Breast epithelium (tissue), 4 donors: Measurements from ENCODE around the gene UBE3D. TPM values are rescaled to one million over a fixed set of nuclear protein-coding genes. Genes with fewer than 3 reads are reported as not detected.

Source experiments
- DNase-seq, 2 donors: peaks; one replicate each; pipeline ENCODE4 v3.0.0-alpha.2; 2019; ENCODE audit warnings: low spot score in 2 of 2
- H3K27ac ChIP-seq, 2 donors: fragments of 200-600 bp; sonication (generic) in 1 of 2; one replicate each; pipeline ENCODE4 v1.5.1; 2016 to 2019; ENCODE audit warnings: mild to moderate bottlenecking in 1 of 2
- H3K27me3 ChIP-seq, 2 donors: fragments of 200-600 bp; sonication (generic) in 1 of 2; one replicate each; pipeline versions ENCODE4 v1.5.1 to v1.6.0; 2017 to 2019; ENCODE audit warnings: control low read depth in 1 of 2, mild to moderate bottlenecking in 1 of 2
- H3K36me3 ChIP-seq: fragments of 200-600 bp; one replicate; pipeline ENCODE4 v1.5.1; 2019
- H3K4me1 ChIP-seq, 2 donors: fragments of 200-600 bp; sonication (generic); one replicate each; pipeline ENCODE4 v1.5.1; 2016 to 2019; ENCODE audit warnings: control low read depth in 1 of 2
- H3K4me3 ChIP-seq, 3 donors: fragments of 200-600 bp; sonication (generic); 1 replicate in 2 of 3; 2 replicates in 1 of 3; pipeline ENCODE4 v1.5.1; 2016 to 2019; ENCODE audit warnings: mild to moderate bottlenecking in 3 of 3, moderate library complexity in 2 of 3
- H3K9me3 ChIP-seq, 2 donors: fragments of 200-600 bp; sonication (generic) in 1 of 2; one replicate each; pipeline ENCODE4 v1.5.1; 2016 to 2019; ENCODE audit warnings: control low read depth in 1 of 2
- CTCF ChIP-seq, 3 donors: fragments of 450-650 bp; IDR thresholded peaks; one replicate each; pipeline ENCODE4 v1.5.1; 2016 to 2017; ENCODE audit warnings: antibody characterized with exemption in 3 of 3, mild to moderate bottlenecking in 3 of 3, moderate library complexity in 3 of 3
- POLR2A ChIP-seq: fragments of 450-650 bp; IDR thresholded peaks from one replicate; pipeline ENCODE4 v1.6.1; 2016; ENCODE audit warnings: antibody characterized with exemption, mild to moderate bottlenecking, moderate library complexity
- POLR2AphosphoS5 ChIP-seq, 3 donors: sonication (generic); formaldehyde crosslinking; IDR thresholded peaks; one replicate each; pipeline ENCODE4 v1.6.1; 2017; ENCODE audit warnings: antibody characterized with exemption in 3 of 3
- intact Hi-C: fragments of 100-400 bp; cut with DNase I; formaldehyde crosslinking; loops from one replicate; pipeline ENCODE4 v1.15.1; 2023; ENCODE audit warnings: low total_unique reads
- total RNA-seq, 3 donors: library from RNA; depleted of rRNA; stranded (reverse); fragments of >200 nt; gene quantifications; one replicate each; pipeline ENCODE4 v1.1.0, GENCODE V29; 2016

Gene UBE3D
- total RNA-seq, 3 donors from 2014 or later = 8.8 to 14.7 (median 13.5) TPM

GRCh38 chr6:82988930-82989351, 76.7 kb downstream of the UBE3D start:
- no peaks in the 10 kb centered on the region for H3K4me1 ChIP-seq
- DNase-seq = no peak
- H3K4me3 ChIP-seq = no peak overlapping the region
- H3K27ac ChIP-seq = no peak overlapping the region
- no peaks in the 10 kb centered on the region for H3K9me3 ChIP-seq
- no peaks in the 10 kb centered on the region for H3K27me3 ChIP-seq
- TF ChIP-seq POLR2A (no peak), POLR2AphosphoS5 (IDR thresholded peaks at IDR 0.05) (no peak), CTCF (IDR thresholded peaks at IDR 0.05) (no peak)
- H3K36me3 ChIP-seq = no peaks in the 10 kb centered on the region
- intact Hi-C loops = no loop called here

- H3K27ac ChIP-seq = no peak overlapping the region
- no peaks in the 10 kb centered on the region for H3K9me3 ChIP-seq
- TF ChIP-seq POLR2A (no peak), CTCF (IDR thresholded peaks at IDR 0.05) (no peak), POLR2AphosphoS5 (IDR thresholded peaks at IDR 0.05) (no peak)
- no peaks in the 10 kb centered on the region for H3K27me3 ChIP-seq
- DNase-seq = no peak
- no peaks in the 10 kb centered on the region for H3K4me1 ChIP-seq
- intact Hi-C loops = no loop called here
- H3K4me3 ChIP-seq = no peak overlapping the region
- H3K36me3 ChIP-seq = no peaks in the 10 kb centered on the region
Observed at GRCh38 chr6:82987951-82988350, 77.7 kb downstream of the UBE3D start.

GRCh38 chr6:82987416-82987815, 78.2 kb downstream of the UBE3D start:
- Histone ChIP-seq H3K27ac (no peak overlapping the region), H3K9me3 (no peaks in the 10 kb centered on the region), H3K4me1 (no peaks in the 10 kb centered on the region), H3K27me3 (no peaks in the 10 kb centered on the region), H3K36me3 (no peaks in the 10 kb centered on the region), H3K4me3 (no peak overlapping the region)
- intact Hi-C loops = no loop called here
- TF ChIP-seq POLR2AphosphoS5 (IDR thresholded peaks at IDR 0.05) (no peak), CTCF (IDR thresholded peaks at IDR 0.05) (no peak), POLR2A (no peak)
- DNase-seq = no peak

- Histone ChIP-seq H3K27ac (no peak overlapping the region), H3K27me3 (no peaks in the 10 kb centered on the region), H3K9me3 (no peaks in the 10 kb centered on the region), H3K36me3 (no peaks in the 10 kb centered on the region), H3K4me3 (no peak overlapping the region), H3K4me1 (no peaks in the 10 kb centered on the region)
- TF ChIP-seq POLR2A (no peak), CTCF (IDR thresholded peaks at IDR 0.05) (no peak), POLR2AphosphoS5 (IDR thresholded peaks at IDR 0.05) (no peak)
- no peak for DNase-seq
- intact Hi-C loops = no loop called here
Observed at GRCh38 chr6:82984720-82985119, 80.9 kb downstream of the UBE3D start.

- no peak overlapping the region for H3K4me3 ChIP-seq
- no peaks in the 10 kb centered on the region for H3K36me3 ChIP-seq
- no peak overlapping the region for H3K27ac ChIP-seq
- intact Hi-C loops = no loop called here
- H3K4me1 ChIP-seq = no peaks in the 10 kb centered on the region
- H3K27me3 ChIP-seq = no peaks in the 10 kb centered on the region
- DNase-seq = no peak
- H3K9me3 ChIP-seq = no peaks in the 10 kb centered on the region
- TF ChIP-seq POLR2AphosphoS5 (IDR thresholded peaks at IDR 0.05) (no peak), POLR2A (no peak), CTCF (IDR thresholded peaks at IDR 0.05) (no peak)
Observed at GRCh38 chr6:82980086-82980485, 85.6 kb downstream of the UBE3D start.
